GM20000 (cell line): ENCODE measurements around the gene MED17.

ENCODE experiments used
- DNase-seq: peaks from one replicate; pipeline ENCODE4 v3.0.0; 2012; ENCODE audit warnings: low spot score
- CTCF ChIP-seq: IDR thresholded peaks from 2 replicates; pipeline ENCODE4 v1.5.1; 2012; ENCODE audit warnings: mild to moderate bottlenecking, control low read depth; ENCODE audit errors: extremely low read depth, missing control alignments

Gene MED17

GRCh38 chr11:93842034-93842433 lies 58.0 kb downstream of the MED17 start:
- no peak for DNase-seq
- no peak for TF ChIP-seq CTCF

DNA sequence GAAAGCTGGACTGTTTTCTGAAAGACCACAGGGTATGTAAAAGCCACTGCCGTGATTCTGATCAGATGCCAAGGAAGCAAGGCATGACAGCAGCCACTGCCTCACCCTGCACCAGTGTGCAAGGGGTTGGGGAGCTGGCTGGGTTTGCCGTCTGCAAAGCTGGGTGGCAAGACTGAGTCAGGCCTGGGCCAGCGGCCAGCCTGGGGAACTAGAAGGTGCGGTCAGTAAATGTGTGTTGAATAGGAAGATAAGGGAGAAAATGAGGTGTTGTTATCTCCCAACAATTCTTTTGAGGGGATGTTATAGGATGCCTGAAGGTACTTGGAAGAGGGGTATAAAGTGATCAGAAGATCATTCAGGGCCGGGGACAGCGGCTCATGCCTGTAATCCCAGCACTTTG lies 58.4 kb downstream of the MED17 start:
- TF ChIP-seq CTCF = no peak
- no peak for DNase-seq

GRCh38 chr11:93843906-93844305 lies 59.8 kb downstream of the MED17 start:
- no peak for TF ChIP-seq CTCF
- DNase-seq = no peak

DNA sequence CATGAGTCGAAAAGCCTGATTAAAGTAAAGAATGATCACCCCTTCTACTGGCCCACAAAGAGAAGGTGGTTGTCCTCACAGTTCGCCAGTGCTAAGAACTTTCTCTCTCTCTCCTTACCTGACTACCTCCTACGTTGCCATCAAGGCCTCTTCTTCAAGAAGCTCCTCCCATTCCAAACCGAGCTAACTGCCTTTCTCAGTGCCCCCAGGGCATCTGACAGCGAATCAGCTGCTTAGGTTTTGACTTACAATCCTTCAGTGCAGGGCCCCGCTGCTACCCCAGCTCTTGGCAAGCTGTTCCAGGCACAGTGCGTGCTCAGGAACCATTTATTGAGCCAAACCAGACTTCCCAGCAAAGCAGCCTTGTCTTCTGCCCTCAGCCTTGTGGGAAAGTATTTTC lies 60.5 kb downstream of the MED17 start:
- TF ChIP-seq CTCF = no peak
- DNase-seq = no peak

GRCh38 chr11:93845181-93846092 lies 61.4 kb downstream of the MED17 start:
- no peak for TF ChIP-seq CTCF
- no peak for DNase-seq

DNA sequence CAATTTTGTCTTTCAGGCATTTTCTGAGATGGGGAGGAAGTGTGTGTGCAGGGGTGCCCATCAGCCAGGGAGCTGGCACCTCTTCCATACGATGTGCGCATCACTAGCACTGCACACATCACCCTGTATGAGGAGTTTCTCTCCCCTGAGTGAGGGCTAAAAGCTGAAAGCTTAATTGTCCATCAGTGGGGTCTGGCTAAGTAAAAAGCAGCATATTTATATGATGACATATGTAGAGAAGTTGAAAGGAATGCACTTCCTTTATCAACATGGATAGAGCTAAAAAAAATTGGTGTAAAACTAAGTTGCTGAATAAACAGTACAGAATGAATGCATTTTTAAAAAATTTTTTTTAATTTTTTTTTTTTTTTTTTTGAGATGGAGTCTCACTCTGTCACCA lies 62.3 kb downstream of the MED17 start:
- no peak for DNase-seq
- no peak for TF ChIP-seq CTCF

DNA sequence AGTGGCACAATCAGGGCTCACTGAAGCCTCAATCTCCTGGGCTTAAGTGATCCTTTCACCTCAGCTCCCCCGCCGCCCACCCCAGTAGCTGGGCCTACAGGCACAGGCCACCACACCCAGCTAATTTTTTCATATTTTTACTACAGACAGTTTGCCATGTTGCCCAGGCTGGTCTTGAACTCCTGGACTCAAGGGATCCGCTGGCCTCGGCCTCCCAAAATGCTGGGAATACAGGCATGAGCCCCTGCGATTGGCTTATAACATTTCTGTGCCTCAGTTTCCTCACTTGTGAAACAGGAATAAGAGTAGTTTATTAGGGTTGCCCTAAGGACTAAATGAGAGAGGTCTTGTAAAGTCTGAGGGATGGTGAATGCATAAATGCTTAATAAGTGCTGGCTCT lies 65.1 kb downstream of the MED17 start:
- no peak for DNase-seq
- TF ChIP-seq CTCF = no peak
